SU-DHL-6 (cell line): ENCODE measurements around the gene OAF.
"Not testable (repeated sequence)": the region's sequence is repeated elsewhere in the genome, so short reads cannot be mapped to it uniquely, and the experiment has no call there.

Source experiments
- H2AFZ ChIP-seq: fragments of 200-600 bp; sonication (generic); 2 replicates; pipeline ENCODE4 v1.6.1; 2014; ENCODE audit warnings: low read depth, mild to moderate bottlenecking, moderate library complexity, mixed read lengths, antibody characterized with exemption, low read length; ENCODE audit not compliant: severe bottlenecking
- H3F3A ChIP-seq: fragments of 200-600 bp; shearing (Covaris generic); 2 replicates; pipeline ENCODE4 v1.6.0; 2016; ENCODE audit warnings: antibody characterized with exemption, mild to moderate bottlenecking; ENCODE audit not compliant: insufficient read depth
- H3K27ac ChIP-seq: fragments of 200-600 bp; sonication (generic); 2 replicates; pipeline ENCODE4 v1.5.1; 2016; ENCODE audit warnings: low read depth, mild to moderate bottlenecking, low read length, moderate library complexity, mixed read lengths
- H3K27me3 ChIP-seq: fragments of 200-600 bp; sonication (generic), shearing (Covaris generic); 2 replicates; pipeline ENCODE4 v1.6.0; 2014; ENCODE audit warnings: mild to moderate bottlenecking, low read length
- H3K36me3 ChIP-seq: fragments of 200-600 bp; sonication (generic); 2 replicates; pipeline ENCODE4 v1.6.1; 2014; ENCODE audit warnings: mild to moderate bottlenecking, low read length, mixed read lengths
- H3K4me2 ChIP-seq: fragments of 300-600, 200-600 bp; shearing (Covaris generic), sonication (generic); 2 replicates; pipeline ENCODE4 v1.6.0; 2014; ENCODE audit warnings: low read length, low read depth, mild to moderate bottlenecking; ENCODE audit not compliant: poor library complexity, severe bottlenecking
- H3K4me3 ChIP-seq: fragments of 200-600 bp; sonication (generic); 2 replicates; pipeline ENCODE4 v1.5.1; 2014; ENCODE audit warnings: antibody characterized with exemption, low read length, mild to moderate bottlenecking, mixed read lengths; ENCODE audit not compliant: insufficient read depth, poor library complexity, severe bottlenecking
- H3K79me2 ChIP-seq: fragments of 200-600 bp; sonication (generic); 2 replicates; pipeline ENCODE4 v1.6.1; 2014; ENCODE audit warnings: mild to moderate bottlenecking, low read length, moderate library complexity; ENCODE audit not compliant: insufficient read depth
- H3K9ac ChIP-seq: fragments of 200-600 bp; sonication (generic); 2 replicates; pipeline ENCODE4 v1.7.0; 2014; ENCODE audit warnings: mild to moderate bottlenecking, low read length
- H3K9me2 ChIP-seq: fragments of 200-600 bp; sonication (generic); replicated peaks from 2 replicates; pipeline ENCODE4 v1.6.1; 2014; ENCODE audit warnings: low read length; ENCODE audit not compliant: insufficient read depth
- H3K9me3 ChIP-seq: fragments of 200-600 bp; sonication (generic); 2 replicates; pipeline ENCODE4 v1.6.1; 2014; ENCODE audit warnings: low read length, mixed read lengths; ENCODE audit not compliant: insufficient read depth
- H4K20me1 ChIP-seq: fragments of 200-600 bp; sonication (generic); 2 replicates; pipeline ENCODE4 v1.6.1; 2014; ENCODE audit warnings: low read depth, mild to moderate bottlenecking, antibody characterized with exemption, low read length, moderate library complexity, mixed read lengths
- CTCF ChIP-seq: fragments of 200-600 bp; sonication (generic); IDR thresholded peaks from one replicate; pipeline ENCODE4 v1.5.1; 2017; ENCODE audit warnings: antibody characterized with exemption, mild to moderate bottlenecking, low read length, moderate library complexity; ENCODE audit not compliant: insufficient read depth, poor library complexity, severe bottlenecking
- EZH2phosphoT487 ChIP-seq: fragments of 200-600 bp; sonication (generic), shearing (Covaris generic); conservative IDR thresholded peaks from 2 replicates; pipeline ENCODE4 v1.6.1; 2018; ENCODE audit warnings: mild to moderate bottlenecking, antibody characterized with exemption, low read length, moderate library complexity, mixed read lengths

Gene OAF

GRCh38 chr11:120245434-120245833 lies 34.6 kb downstream of the OAF start:
- H3K4me2 ChIP-seq: no peak overlapping the region
- no peaks in the 10 kb centered on the region for H3K9me3 ChIP-seq
- H3K79me2 ChIP-seq: no peaks in the 10 kb centered on the region
- no peak overlapping the region for H3K4me3 ChIP-seq
- TF ChIP-seq EZH2phosphoT487 (no peak), CTCF (no peak)
- H3K27ac ChIP-seq: no peak overlapping the region
- H3F3A ChIP-seq: no peaks in the 10 kb centered on the region
- no peak overlapping the region for H2AFZ ChIP-seq
- no peaks in the 10 kb centered on the region for H3K36me3 ChIP-seq
- no peaks in the 10 kb centered on the region for H3K9me2 ChIP-seq
- no peaks in the 10 kb centered on the region for H4K20me1 ChIP-seq
- no peak overlapping the region for H3K9ac ChIP-seq
- no peaks in the 10 kb centered on the region; the same call in 1 of the 2 replicates for H3K27me3 ChIP-seq

- no peak overlapping the region for H3K4me2 ChIP-seq
- no peaks in the 10 kb centered on the region for H3F3A ChIP-seq
- no peak overlapping the region for H3K9ac ChIP-seq
- TF ChIP-seq CTCF (no peak), EZH2phosphoT487 (no peak)
- no peaks in the 10 kb centered on the region; the same call in 1 of the 2 replicates for H3K27me3 ChIP-seq
- no peaks in the 10 kb centered on the region for H3K36me3 ChIP-seq
- no peaks in the 10 kb centered on the region for H3K79me2 ChIP-seq
- H2AFZ ChIP-seq: no peak overlapping the region
- no peak overlapping the region for H3K27ac ChIP-seq
- H3K9me3 ChIP-seq: no peaks in the 10 kb centered on the region
- H4K20me1 ChIP-seq: no peaks in the 10 kb centered on the region
- no peak overlapping the region for H3K4me3 ChIP-seq
- no peaks in the 10 kb centered on the region for H3K9me2 ChIP-seq
Observed at GRCh38 chr11:120248551-120249278, 37.9 kb downstream of the OAF start.

- Histone ChIP-seq H3K27me3 (no peaks in the 10 kb centered on the region; the same call in 1 of the 2 replicates), H3K4me3 (no peak overlapping the region), H3K9me3 (no peaks in the 10 kb centered on the region), H3K79me2 (no peaks in the 10 kb centered on the region), H3K4me2 (no peak overlapping the region), H4K20me1 (no peaks in the 10 kb centered on the region), H3K27ac (no peak overlapping the region), H3K9ac (no peak overlapping the region), H3K9me2 (no peaks in the 10 kb centered on the region), H3K36me3 (no peaks in the 10 kb centered on the region), H3F3A (no peaks in the 10 kb centered on the region), H2AFZ (no peak overlapping the region)
- no peak for TF ChIP-seq CTCF
- no peak for TF ChIP-seq EZH2phosphoT487
Observed at GRCh38 chr11:120249279-120250262, 38.7 kb downstream of the OAF start.

GRCh38 chr11:120253377-120253776 lies 42.5 kb downstream of the OAF start:
- H3K9me3 ChIP-seq, H4K20me1 ChIP-seq, H3K4me2 ChIP-seq, H3K9ac ChIP-seq, H3K27ac ChIP-seq, H3K27me3 ChIP-seq, H2AFZ ChIP-seq, H3K79me2 ChIP-seq, H3K4me3 ChIP-seq, H3K36me3 ChIP-seq, H3F3A ChIP-seq, H3K9me2 ChIP-seq: not testable (repeated sequence)
